HepG2 (cell line): ENCODE results near the gene NEK11. TPM values are rescaled to one million over a fixed set of nuclear protein-coding genes. Genes with fewer than 3 reads are reported as not detected.

ENCODE experiments used
- HHEX ChIP-seq: IDR thresholded peaks from 2 replicates; pipeline ENCODE4 v1.6.1; 2016; ENCODE audit warnings: control low read depth
- LCORL ChIP-seq, 2 experiments: fragments of 450-650 bp in 1 of 2; sonication (generic) in 1 of 2; formaldehyde crosslinking in 1 of 2; IDR thresholded peaks; 2 replicates each; pipeline versions ENCODE4 v1.5.0 to v1.6.1; 2017 to 2020; ENCODE audit warnings: antibody characterized with exemption in 1 of 2, missing genetic modification reagents in 1 of 2
- NBN ChIP-seq: fragments of 450-650 bp; conservative IDR thresholded peaks from 2 replicates; pipeline ENCODE4 v1.6.1; 2017
- POGZ ChIP-seq: sonication (generic); formaldehyde crosslinking; IDR thresholded peaks from 2 replicates; pipeline ENCODE4 v1.4.0; 2020; ENCODE audit warnings: mild to moderate bottlenecking, missing genetic modification reagents
- RAD21 ChIP-seq: fragments of 450-650 bp; formaldehyde crosslinking; IDR thresholded peaks from 2 replicates; pipeline ENCODE4 v1.5.0; 2020; ENCODE audit warnings: mild to moderate bottlenecking
- SNAPC2 ChIP-seq: sonication (generic); formaldehyde crosslinking; IDR thresholded peaks from 2 replicates; pipeline ENCODE4 v1.8.1; 2022; ENCODE audit warnings: mild to moderate bottlenecking, missing genetic modification reagents
- TAF15 ChIP-seq: fragments of 200-400 bp; formaldehyde crosslinking; IDR thresholded peaks from one replicate; pipeline ENCODE4 v1.6.1; 2018; ENCODE audit warnings: mild to moderate bottlenecking, low read depth, low read length; ENCODE audit not compliant: poor library complexity, severe bottlenecking
- TRIM24 ChIP-seq: sonication (generic); formaldehyde crosslinking; IDR thresholded peaks from 2 replicates; pipeline ENCODE4 v1.8.0; 2022; ENCODE audit warnings: mild to moderate bottlenecking, missing genetic modification reagents
- YEATS4 ChIP-seq: sonication (generic); formaldehyde crosslinking; IDR thresholded peaks from 2 replicates; pipeline ENCODE4 v1.4.0; 2020; ENCODE audit warnings: missing genetic modification reagents, borderline replicate concordance
- ZBTB7B ChIP-seq: sonication (generic); formaldehyde crosslinking; IDR thresholded peaks from 2 replicates; pipeline ENCODE4 v1.4.0; 2020; ENCODE audit warnings: missing genetic modification reagents
- ZFYVE20 ChIP-seq: sonication (generic); formaldehyde crosslinking; IDR thresholded peaks from 2 replicates; pipeline ENCODE4 v1.8.0; 2023; ENCODE audit warnings: low read depth, mild to moderate bottlenecking, moderate library complexity, missing genetic modification reagents, borderline replicate concordance
- ZKSCAN8 ChIP-seq: IDR thresholded peaks from 2 replicates; pipeline ENCODE4 v1.6.1; 2016; ENCODE audit warnings: borderline replicate concordance, missing genetic modification reagents, missing compliant biosample characterization
- ZNF180 ChIP-seq: sonication (generic); formaldehyde crosslinking; IDR thresholded peaks from 2 replicates; pipeline ENCODE4 v1.4.0; 2020; ENCODE audit warnings: low read depth, missing genetic modification reagents, borderline replicate concordance
- ZNF761 ChIP-seq: sonication (generic); formaldehyde crosslinking; conservative IDR thresholded peaks from 2 replicates; pipeline ENCODE4 v1.4.0; 2020; ENCODE audit warnings: mild to moderate bottlenecking, missing genetic modification reagents
- polyA plus RNA-seq, 8 experiments: library from polyadenylated mRNA; depleted of rRNA in 3 of 8; stranded (reverse) in 7 of 8; unstranded in 1 of 8; fragments of >200 nt; fragmentation: Illumina TruSeq in 4 of 8; extraction: Trizol in 4 of 8; gene quantifications; 2 replicates each; pipeline versions ENCODE4 v1.2.1 to v1.2.3, GENCODE V29; 2011 to 2016; ENCODE audit warnings: low read depth in 4 of 8, missing spikeins in 1 of 8, mixed read lengths in 1 of 8; ENCODE audit not compliant: insufficient read depth in 1 of 8
- total RNA-seq, 5 experiments: library from RNA; depleted of rRNA; stranded (reverse); fragments of >200 nt; fragmentation: Illumina TruSeq; extraction: Trizol; gene quantifications; 2 replicates each; pipeline ENCODE4 v1.2.3, GENCODE V29; 2016; ENCODE audit warnings: low read depth in 1 of 5
- TF ChIP-seq, protein P1 (sequence below): sonication (generic); formaldehyde crosslinking; IDR thresholded peaks from 2 replicates; pipeline ENCODE4 v1.5.0; 2020; ENCODE audit warnings: mild to moderate bottlenecking, missing genetic modification reagents, borderline replicate concordance
- TF ChIP-seq, protein P2 (sequence below): sonication (generic); formaldehyde crosslinking; IDR thresholded peaks from 2 replicates; pipeline ENCODE4 v1.4.0; 2020; ENCODE audit warnings: missing genetic modification reagents, borderline replicate concordance
- TF ChIP-seq, protein P3 (sequence below): sonication (generic); formaldehyde crosslinking; IDR thresholded peaks from 2 replicates; pipeline ENCODE4 v1.4.0; 2020; ENCODE audit warnings: missing genetic modification reagents

NEK11 gene
- total and polyA plus RNA-seq, 2 of the 13 experiments (the other 11 are each of a cell fraction or from before 2014, with no cell fraction given) = 0.95 to 2.2 TPM

DNA sequence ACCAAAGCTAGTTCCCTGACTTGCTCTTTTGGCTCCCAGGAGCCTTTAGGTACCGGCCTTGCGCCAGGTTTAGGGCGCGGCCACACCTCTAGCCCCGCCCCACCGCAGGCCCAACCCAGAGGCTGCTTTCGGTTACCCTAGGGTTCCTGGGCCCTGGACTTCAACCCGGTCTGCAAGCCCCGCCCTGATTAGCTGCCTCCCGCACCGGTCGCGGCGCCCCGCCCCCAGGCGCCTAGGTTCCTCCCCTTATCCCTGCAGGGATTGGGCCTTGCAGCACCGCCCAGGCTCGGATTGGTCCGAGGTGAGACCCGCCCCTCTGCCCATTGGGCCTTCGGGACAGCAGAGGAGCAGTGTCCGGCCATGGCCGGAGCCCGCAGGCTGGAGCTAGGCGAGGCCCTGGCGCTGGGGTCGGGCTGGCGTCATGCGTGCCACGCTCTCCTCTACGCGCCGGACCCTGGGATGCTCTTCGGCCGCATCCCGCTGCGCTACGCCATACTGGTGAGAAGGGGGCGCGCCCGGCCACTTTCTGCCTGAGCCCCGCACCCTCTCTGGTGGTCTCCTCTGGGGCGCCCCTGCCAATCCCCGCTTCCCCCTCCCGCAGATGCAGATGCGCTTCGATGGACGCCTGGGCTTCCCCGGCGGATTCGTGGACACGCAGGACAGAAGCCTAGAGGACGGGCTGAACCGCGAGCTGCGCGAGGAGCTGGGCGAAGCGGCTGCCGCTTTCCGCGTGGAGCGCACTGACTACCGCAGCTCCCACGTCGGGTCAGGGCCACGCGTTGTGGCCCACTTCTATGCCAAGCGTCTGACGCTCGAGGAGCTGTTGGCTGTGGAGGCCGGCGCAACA, 355.0 kb downstream of the NEK11 start, which contains the start of gene NUDT16 (continued):
- TF ChIP-seq POGZ (CRISPR knock-in tag) = peak; percentile 87
- TF ChIP-seq ZFYVE20 (CRISPR knock-in tag) = peak; percentile 21; the same call in 1 of the 2 replicates
- TF ChIP-seq, protein P1, sequence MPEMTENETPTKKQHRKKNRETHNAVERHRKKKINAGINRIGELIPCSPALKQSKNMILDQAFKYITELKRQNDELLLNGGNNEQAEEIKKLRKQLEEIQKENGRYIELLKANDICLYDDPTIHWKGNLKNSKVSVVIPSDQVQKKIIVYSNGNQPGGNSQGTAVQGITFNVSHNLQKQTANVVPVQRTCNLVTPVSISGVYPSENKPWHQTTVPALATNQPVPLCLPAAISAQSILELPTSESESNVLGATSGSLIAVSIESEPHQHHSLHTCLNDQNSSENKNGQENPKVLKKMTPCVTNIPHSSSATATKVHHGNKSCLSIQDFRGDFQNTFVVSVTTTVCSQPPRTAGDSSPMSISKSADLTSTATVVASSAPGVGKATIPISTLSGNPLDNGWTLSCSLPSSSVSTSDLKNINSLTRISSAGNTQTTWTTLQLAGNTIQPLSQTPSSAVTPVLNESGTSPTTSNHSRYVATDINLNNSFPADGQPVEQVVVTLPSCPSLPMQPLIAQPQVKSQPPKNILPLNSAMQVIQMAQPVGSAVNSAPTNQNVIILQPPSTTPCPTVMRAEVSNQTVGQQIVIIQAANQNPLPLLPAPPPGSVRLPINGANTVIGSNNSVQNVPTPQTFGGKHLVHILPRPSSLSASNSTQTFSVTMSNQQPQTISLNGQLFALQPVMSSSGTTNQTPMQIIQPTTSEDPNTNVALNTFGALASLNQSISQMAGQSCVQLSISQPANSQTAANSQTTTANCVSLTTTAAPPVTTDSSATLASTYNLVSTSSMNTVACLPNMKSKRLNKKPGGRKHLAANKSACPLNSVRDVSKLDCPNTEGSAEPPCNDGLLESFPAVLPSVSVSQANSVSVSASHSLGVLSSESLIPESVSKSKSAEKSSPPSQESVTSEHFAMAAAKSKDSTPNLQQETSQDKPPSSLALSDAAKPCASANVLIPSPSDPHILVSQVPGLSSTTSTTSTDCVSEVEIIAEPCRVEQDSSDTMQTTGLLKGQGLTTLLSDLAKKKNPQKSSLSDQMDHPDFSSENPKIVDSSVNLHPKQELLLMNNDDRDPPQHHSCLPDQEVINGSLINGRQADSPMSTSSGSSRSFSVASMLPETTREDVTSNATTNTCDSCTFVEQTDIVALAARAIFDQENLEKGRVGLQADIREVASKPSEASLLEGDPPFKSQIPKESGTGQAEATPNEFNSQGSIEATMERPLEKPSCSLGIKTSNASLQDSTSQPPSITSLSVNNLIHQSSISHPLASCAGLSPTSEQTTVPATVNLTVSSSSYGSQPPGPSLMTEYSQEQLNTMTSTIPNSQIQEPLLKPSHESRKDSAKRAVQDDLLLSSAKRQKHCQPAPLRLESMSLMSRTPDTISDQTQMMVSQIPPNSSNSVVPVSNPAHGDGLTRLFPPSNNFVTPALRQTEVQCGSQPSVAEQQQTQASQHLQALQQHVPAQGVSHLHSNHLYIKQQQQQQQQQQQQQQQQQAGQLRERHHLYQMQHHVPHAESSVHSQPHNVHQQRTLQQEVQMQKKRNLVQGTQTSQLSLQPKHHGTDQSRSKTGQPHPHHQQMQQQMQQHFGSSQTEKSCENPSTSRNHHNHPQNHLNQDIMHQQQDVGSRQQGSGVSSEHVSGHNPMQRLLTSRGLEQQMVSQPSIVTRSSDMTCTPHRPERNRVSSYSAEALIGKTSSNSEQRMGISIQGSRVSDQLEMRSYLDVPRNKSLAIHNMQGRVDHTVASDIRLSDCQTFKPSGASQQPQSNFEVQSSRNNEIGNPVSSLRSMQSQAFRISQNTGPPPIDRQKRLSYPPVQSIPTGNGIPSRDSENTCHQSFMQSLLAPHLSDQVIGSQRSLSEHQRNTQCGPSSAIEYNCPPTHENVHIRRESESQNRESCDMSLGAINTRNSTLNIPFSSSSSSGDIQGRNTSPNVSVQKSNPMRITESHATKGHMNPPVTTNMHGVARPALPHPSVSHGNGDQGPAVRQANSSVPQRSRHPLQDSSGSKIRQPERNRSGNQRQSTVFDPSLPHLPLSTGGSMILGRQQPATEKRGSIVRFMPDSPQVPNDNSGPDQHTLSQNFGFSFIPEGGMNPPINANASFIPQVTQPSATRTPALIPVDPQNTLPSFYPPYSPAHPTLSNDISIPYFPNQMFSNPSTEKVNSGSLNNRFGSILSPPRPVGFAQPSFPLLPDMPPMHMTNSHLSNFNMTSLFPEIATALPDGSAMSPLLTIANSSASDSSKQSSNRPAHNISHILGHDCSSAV (CRISPR knock-in tag) = no peak
- peak; percentile 82 for TF ChIP-seq ZBTB7B (CRISPR knock-in tag)
- TF ChIP-seq, protein P2, sequence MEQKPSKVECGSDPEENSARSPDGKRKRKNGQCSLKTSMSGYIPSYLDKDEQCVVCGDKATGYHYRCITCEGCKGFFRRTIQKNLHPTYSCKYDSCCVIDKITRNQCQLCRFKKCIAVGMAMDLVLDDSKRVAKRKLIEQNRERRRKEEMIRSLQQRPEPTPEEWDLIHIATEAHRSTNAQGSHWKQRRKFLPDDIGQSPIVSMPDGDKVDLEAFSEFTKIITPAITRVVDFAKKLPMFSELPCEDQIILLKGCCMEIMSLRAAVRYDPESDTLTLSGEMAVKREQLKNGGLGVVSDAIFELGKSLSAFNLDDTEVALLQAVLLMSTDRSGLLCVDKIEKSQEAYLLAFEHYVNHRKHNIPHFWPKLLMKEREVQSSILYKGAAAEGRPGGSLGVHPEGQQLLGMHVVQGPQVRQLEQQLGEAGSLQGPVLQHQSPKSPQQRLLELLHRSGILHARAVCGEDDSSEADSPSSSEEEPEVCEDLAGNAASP = no peak
- TF ChIP-seq HHEX = no peak
- 0 out of 2 replicates have a peak, but pooled peaks have one; percentile 74 for TF ChIP-seq YEATS4
- no peak for TF ChIP-seq LCORL (IDR thresholded peaks at IDR 0.05)
- peak; percentile 64; the same call in 1 of the 2 replicates for TF ChIP-seq LCORL (CRISPR knock-in tag; IDR thresholded peaks at IDR 0.05)
- TF ChIP-seq ZKSCAN8 (CRISPR knock-in tag) = no peak
- no peak for TF ChIP-seq NBN
- TF ChIP-seq TRIM24 (CRISPR knock-in tag) = no peak
- peak; percentile 67; the same call in 1 of the 2 replicates for TF ChIP-seq ZNF180 (CRISPR knock-in tag)
- TF ChIP-seq ZNF761 (CRISPR knock-in tag) = peak; percentile 68; the same call in 1 of the 2 replicates
- no peak for TF ChIP-seq SNAPC2 (CRISPR knock-in tag)
- TF ChIP-seq TAF15 = no peak
- peak; percentile 40; the same call in 1 of the 2 replicates for TF ChIP-seq RAD21 (CRISPR knock-in tag)
- TF ChIP-seq, protein P3, sequence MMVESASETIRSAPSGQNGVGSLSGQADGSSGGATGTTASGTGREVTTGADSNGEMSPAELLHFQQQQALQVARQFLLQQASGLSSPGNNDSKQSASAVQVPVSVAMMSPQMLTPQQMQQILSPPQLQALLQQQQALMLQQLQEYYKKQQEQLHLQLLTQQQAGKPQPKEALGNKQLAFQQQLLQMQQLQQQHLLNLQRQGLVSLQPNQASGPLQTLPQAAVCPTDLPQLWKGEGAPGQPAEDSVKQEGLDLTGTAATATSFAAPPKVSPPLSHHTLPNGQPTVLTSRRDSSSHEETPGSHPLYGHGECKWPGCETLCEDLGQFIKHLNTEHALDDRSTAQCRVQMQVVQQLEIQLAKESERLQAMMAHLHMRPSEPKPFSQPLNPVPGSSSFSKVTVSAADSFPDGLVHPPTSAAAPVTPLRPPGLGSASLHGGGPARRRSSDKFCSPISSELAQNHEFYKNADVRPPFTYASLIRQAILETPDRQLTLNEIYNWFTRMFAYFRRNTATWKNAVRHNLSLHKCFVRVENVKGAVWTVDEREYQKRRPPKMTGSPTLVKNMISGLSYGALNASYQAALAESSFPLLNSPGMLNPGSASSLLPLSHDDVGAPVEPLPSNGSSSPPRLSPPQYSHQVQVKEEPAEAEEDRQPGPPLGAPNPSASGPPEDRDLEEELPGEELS = no peak
